ENCODE measurements around the gene ADAMTS14.
"Not testable (repeated sequence)": the region's sequence is repeated elsewhere in the genome, so short reads cannot be mapped to it uniquely, and the experiment has no call there.

The ADAMTS14 gene

GRCh38 chr10:70658582-70659136 is 13.6 kb upstream of the ADAMTS14 start:
- DNase-seq (ENCODE audit: low spot score): no peak

GRCh38 chr10:70659306-70659705 is 13.0 kb upstream of the ADAMTS14 start:
- DNase-seq (ENCODE audit: low spot score): no peak

GRCh38 chr10:70660722-70661121 is 11.6 kb upstream of the ADAMTS14 start:
- no peak for DNase-seq (ENCODE audit: low spot score)

GRCh38 chr10:70661623-70662361 is 10.5 kb upstream of the ADAMTS14 start:
- DNase-seq (ENCODE audit: low spot score): no peak

GRCh38 chr10:70662362-70663220 is 9.7 kb upstream of the ADAMTS14 start:
- no peak for DNase-seq (ENCODE audit: low spot score)

- DNase-seq (ENCODE audit: low spot score): not testable (repeated sequence)
These were observed 8.6 kb upstream of the ADAMTS14 start for GRCh38 chr10:70663458-70664409.

- DNase-seq (ENCODE audit: low spot score): peak; percentile 89
These were observed 7.6 kb upstream of the ADAMTS14 start for GRCh38 chr10:70664702-70665195.

GRCh38 chr10:70666960-70667798 is 5.1 kb upstream of the ADAMTS14 start:
- no peak for DNase-seq (ENCODE audit: low spot score)

- not testable (repeated sequence) for DNase-seq (ENCODE audit: low spot score)
These were observed 4.5 kb upstream of the ADAMTS14 start for GRCh38 chr10:70667818-70668217.

- no peak for DNase-seq (ENCODE audit: low spot score)
These were observed 3.8 kb upstream of the ADAMTS14 start for GRCh38 chr10:70668454-70668970.

GRCh38 chr10:70669015-70669414 is 3.3 kb upstream of the ADAMTS14 start:
- no peak for DNase-seq (ENCODE audit: low spot score)

- no peak for DNase-seq (ENCODE audit: low spot score)
These were observed 2.5 kb upstream of the ADAMTS14 start for GRCh38 chr10:70669732-70670317.

- DNase-seq (ENCODE audit: low spot score): no peak
These were observed 614 bp upstream of the ADAMTS14 start for GRCh38 chr10:70671619-70672164.

GRCh38 chr10:70673043-70673928 is 980 bp downstream of the ADAMTS14 start:
- no peak for DNase-seq (ENCODE audit: low spot score)

GRCh38 chr10:70673929-70674559 is 1.7 kb downstream of the ADAMTS14 start:
- no peak for DNase-seq (ENCODE audit: low spot score)

- no peak for DNase-seq (ENCODE audit: low spot score)
These were observed 2.5 kb downstream of the ADAMTS14 start for GRCh38 chr10:70674560-70675495.
